SK-N-SH treated with all-trans-retinoic acid at 6 μM for 48 hours (cell line): ENCODE measurements around the gene REG3A.

Experiments used
- ATAC-seq: fragments of 200-7000 bp; cut with Tn5 transposase; 3 replicates; pipeline ENCODE4 v1.9.1; 2020; ENCODE audit warnings: mild to moderate bottlenecking, moderate library complexity
- ARNTL ChIP-seq: fragments of 450-650 bp; formaldehyde crosslinking; IDR thresholded peaks from 2 replicates; pipeline ENCODE4 v1.5.0; 2020; ENCODE audit warnings: low read depth, mild to moderate bottlenecking, moderate library complexity, borderline replicate concordance
- BACH2 ChIP-seq: fragments of 250-450 bp; sonication (Bioruptor Pico); IDR thresholded peaks from 2 replicates; pipeline ENCODE4 v1.9.0; 2021; ENCODE audit warnings: mild to moderate bottlenecking, borderline replicate concordance
- ESRRG ChIP-seq: fragments of 250-450 bp; sonication (Bioruptor Pico); IDR thresholded peaks from 2 replicates; pipeline ENCODE4 v1.6.1; 2021; ENCODE audit warnings: mild to moderate bottlenecking
- GLIS3 ChIP-seq: fragments of 250-450 bp; sonication (Bioruptor Pico); IDR thresholded peaks from 2 replicates; pipeline ENCODE4 v1.5.0; 2020; ENCODE audit warnings: mild to moderate bottlenecking, moderate library complexity
- ISL1 ChIP-seq: fragments of 250-450 bp; sonication (Bioruptor Pico); IDR thresholded peaks from 2 replicates; pipeline ENCODE4 v2.1.2; 2022; ENCODE audit warnings: mild to moderate bottlenecking, moderate library complexity
- OSR1 ChIP-seq: fragments of 250-450 bp; sonication (Bioruptor Pico); IDR thresholded peaks from 2 replicates; pipeline ENCODE4 v1.8.0; 2022; ENCODE audit warnings: moderate library complexity, mild to moderate bottlenecking, inconsistent platforms
- PPARA ChIP-seq: fragments of 250-450 bp; sonication (Bioruptor Pico); IDR thresholded peaks from 2 replicates; pipeline ENCODE4 v1.5.0; 2020; ENCODE audit warnings: mild to moderate bottlenecking, borderline replicate concordance
- RARB ChIP-seq: fragments of 250-450 bp; sonication (Bioruptor Pico); IDR thresholded peaks from 2 replicates; pipeline ENCODE4 v1.8.0; 2021; ENCODE audit warnings: mild to moderate bottlenecking, moderate library complexity
- SNAI2 ChIP-seq: fragments of 250-450 bp; sonication (Bioruptor Pico); IDR thresholded peaks from 2 replicates; pipeline ENCODE4 v1.5.0; 2020; ENCODE audit warnings: mild to moderate bottlenecking, moderate library complexity
- TCF4 ChIP-seq: fragments of 250-450 bp; sonication (Bioruptor Pico); IDR thresholded peaks from 2 replicates; pipeline ENCODE4 v1.8.0; 2021; ENCODE audit warnings: mild to moderate bottlenecking, moderate library complexity, borderline replicate concordance
- TOX ChIP-seq: fragments of 250-450 bp; sonication (Bioruptor Pico); IDR thresholded peaks from 2 replicates; pipeline ENCODE4 v1.8.0; 2021; ENCODE audit warnings: mild to moderate bottlenecking, moderate library complexity, borderline replicate concordance
- ZC3H10 ChIP-seq: fragments of 250-450 bp; sonication (Bioruptor Pico); IDR thresholded peaks from 2 replicates; pipeline ENCODE4 v1.5.1; 2021; ENCODE audit warnings: mild to moderate bottlenecking, moderate library complexity
- ZFP3 ChIP-seq: fragments of 250-450 bp; sonication (Bioruptor Pico); IDR thresholded peaks from 2 replicates; pipeline ENCODE4 v1.5.0; 2020; ENCODE audit warnings: mild to moderate bottlenecking, moderate library complexity
- ZNF565 ChIP-seq: fragments of 450-650 bp; formaldehyde crosslinking; conservative IDR thresholded peaks from 2 replicates; pipeline ENCODE4 v1.5.0; 2020; ENCODE audit warnings: low read depth, mild to moderate bottlenecking, moderate library complexity
- ZNF70 ChIP-seq: fragments of 450-650 bp; formaldehyde crosslinking; IDR thresholded peaks from 2 replicates; pipeline ENCODE4 v1.5.0; 2020; ENCODE audit warnings: mild to moderate bottlenecking, moderate library complexity
- ZNF8 ChIP-seq: fragments of 450-650 bp; formaldehyde crosslinking; IDR thresholded peaks from 2 replicates; pipeline ENCODE4 v1.5.0; 2020; ENCODE audit warnings: mild to moderate bottlenecking, moderate library complexity
- TF ChIP-seq, protein P1 (sequence below): fragments of 250-450 bp; sonication (Bioruptor Pico); IDR thresholded peaks from 2 replicates; pipeline ENCODE4 v1.5.1; 2021; ENCODE audit warnings: mild to moderate bottlenecking, moderate library complexity
- TF ChIP-seq, protein P2 (sequence below): fragments of 250-450 bp; sonication (Bioruptor Pico); IDR thresholded peaks from 2 replicates; pipeline ENCODE4 v1.5.0; 2020; ENCODE audit warnings: mild to moderate bottlenecking, moderate library complexity
- TF ChIP-seq, protein P3 (sequence below): fragments of 250-450 bp; sonication (Bioruptor Pico); IDR thresholded peaks from 2 replicates; pipeline ENCODE4 v1.8.0; 2020; ENCODE audit warnings: mild to moderate bottlenecking, moderate library complexity, borderline replicate concordance
- TF ChIP-seq, protein P4 (sequence below): fragments of 250-450 bp; sonication (Bioruptor Pico); IDR thresholded peaks from 2 replicates; pipeline ENCODE4 v1.8.0; 2021; ENCODE audit warnings: low read depth, mild to moderate bottlenecking, moderate library complexity, borderline replicate concordance
- TF ChIP-seq, protein P5 (sequence below): fragments of 250-450 bp; sonication (Bioruptor Pico); IDR thresholded peaks from 2 replicates; pipeline ENCODE4 v1.5.1; 2020; ENCODE audit warnings: low read depth, mild to moderate bottlenecking, moderate library complexity

REG3A gene

DNA sequence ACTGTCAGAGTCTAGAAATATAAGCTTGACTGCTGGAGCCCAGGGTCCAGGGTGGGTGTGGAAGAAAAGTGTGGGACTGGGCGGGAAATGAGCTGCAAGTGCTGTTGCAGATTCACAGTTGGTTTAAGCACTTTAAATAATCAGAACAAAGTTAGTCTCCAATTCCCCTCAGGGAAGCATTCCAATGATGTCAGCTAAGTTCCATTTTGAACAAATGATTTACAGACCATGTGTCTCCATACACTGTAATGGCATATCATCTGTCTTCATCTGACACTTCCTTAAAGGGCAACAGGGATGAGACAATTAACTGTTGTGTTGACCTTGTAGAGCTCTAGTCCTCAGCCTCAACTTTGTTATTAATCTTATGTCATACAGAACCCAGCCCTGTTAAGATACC lies 31.5 kb upstream of the REG3A start:
- TF ChIP-seq TOX (no peak), BACH2 (CRISPR knock-in tag) (no peak), PPARA (no peak), SNAI2 (CRISPR knock-in tag) (no peak), RARB (CRISPR knock-in tag) (no peak), ZNF8 (CRISPR knock-in tag) (no peak), ZNF70 (CRISPR knock-in tag) (no peak), ESRRG (CRISPR knock-in tag) (no peak), ZNF565 (CRISPR knock-in tag) (no peak), TCF4 (CRISPR knock-in tag) (no peak)
- TF ChIP-seq, protein P1, sequence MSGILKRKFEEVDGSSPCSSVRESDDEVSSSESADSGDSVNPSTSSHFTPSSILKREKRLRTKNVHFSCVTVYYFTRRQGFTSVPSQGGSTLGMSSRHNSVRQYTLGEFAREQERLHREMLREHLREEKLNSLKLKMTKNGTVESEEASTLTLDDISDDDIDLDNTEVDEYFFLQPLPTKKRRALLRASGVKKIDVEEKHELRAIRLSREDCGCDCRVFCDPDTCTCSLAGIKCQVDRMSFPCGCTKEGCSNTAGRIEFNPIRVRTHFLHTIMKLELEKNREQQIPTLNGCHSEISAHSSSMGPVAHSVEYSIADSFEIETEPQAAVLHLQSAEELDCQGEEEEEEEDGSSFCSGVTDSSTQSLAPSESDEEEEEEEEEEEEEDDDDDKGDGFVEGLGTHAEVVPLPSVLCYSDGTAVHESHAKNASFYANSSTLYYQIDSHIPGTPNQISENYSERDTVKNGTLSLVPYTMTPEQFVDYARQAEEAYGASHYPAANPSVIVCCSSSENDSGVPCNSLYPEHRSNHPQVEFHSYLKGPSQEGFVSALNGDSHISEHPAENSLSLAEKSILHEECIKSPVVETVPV (CRISPR knock-in tag), result no peak
- TF ChIP-seq, protein P2, sequence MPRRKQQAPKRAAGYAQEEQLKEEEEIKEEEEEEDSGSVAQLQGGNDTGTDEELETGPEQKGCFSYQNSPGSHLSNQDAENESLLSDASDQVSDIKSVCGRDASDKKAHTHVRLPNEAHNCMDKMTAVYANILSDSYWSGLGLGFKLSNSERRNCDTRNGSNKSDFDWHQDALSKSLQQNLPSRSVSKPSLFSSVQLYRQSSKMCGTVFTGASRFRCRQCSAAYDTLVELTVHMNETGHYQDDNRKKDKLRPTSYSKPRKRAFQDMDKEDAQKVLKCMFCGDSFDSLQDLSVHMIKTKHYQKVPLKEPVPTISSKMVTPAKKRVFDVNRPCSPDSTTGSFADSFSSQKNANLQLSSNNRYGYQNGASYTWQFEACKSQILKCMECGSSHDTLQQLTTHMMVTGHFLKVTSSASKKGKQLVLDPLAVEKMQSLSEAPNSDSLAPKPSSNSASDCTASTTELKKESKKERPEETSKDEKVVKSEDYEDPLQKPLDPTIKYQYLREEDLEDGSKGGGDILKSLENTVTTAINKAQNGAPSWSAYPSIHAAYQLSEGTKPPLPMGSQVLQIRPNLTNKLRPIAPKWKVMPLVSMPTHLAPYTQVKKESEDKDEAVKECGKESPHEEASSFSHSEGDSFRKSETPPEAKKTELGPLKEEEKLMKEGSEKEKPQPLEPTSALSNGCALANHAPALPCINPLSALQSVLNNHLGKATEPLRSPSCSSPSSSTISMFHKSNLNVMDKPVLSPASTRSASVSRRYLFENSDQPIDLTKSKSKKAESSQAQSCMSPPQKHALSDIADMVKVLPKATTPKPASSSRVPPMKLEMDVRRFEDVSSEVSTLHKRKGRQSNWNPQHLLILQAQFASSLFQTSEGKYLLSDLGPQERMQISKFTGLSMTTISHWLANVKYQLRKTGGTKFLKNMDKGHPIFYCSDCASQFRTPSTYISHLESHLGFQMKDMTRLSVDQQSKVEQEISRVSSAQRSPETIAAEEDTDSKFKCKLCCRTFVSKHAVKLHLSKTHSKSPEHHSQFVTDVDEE (CRISPR knock-in tag), result no peak
- ATAC-seq, result no peak

DNA sequence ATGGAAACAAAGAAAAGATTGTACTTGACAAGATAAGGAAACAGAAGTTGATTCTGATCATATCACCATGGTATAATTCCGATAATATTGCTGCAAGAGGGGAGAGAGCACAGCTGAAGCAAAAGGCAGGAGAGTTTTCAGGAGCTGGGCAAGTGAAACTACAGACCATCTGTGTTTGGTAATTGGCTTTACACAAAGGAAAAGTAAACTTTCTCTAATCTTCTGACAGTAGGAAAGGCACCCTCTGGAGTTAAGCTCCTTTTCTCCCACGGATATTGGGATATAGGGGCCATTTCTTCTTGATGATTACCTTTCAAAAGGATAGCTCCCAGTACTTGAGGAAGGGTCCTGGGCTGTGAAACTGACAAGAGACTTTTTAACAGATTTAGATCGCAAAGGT lies 29.9 kb upstream of the REG3A start:
- ATAC-seq, result no peak
- TF ChIP-seq ZNF8 (CRISPR knock-in tag) (no peak), PPARA (no peak), ESRRG (CRISPR knock-in tag) (no peak), ARNTL (CRISPR knock-in tag) (no peak), BACH2 (CRISPR knock-in tag) (no peak), OSR1 (CRISPR knock-in tag) (no peak), ZFP3 (CRISPR knock-in tag) (no peak), ZC3H10 (no peak), GLIS3 (CRISPR knock-in tag) (no peak), ISL1 (CRISPR knock-in tag) (no peak), ZNF565 (CRISPR knock-in tag) (no peak), ZNF70 (CRISPR knock-in tag) (no peak)
- TF ChIP-seq, protein P3, sequence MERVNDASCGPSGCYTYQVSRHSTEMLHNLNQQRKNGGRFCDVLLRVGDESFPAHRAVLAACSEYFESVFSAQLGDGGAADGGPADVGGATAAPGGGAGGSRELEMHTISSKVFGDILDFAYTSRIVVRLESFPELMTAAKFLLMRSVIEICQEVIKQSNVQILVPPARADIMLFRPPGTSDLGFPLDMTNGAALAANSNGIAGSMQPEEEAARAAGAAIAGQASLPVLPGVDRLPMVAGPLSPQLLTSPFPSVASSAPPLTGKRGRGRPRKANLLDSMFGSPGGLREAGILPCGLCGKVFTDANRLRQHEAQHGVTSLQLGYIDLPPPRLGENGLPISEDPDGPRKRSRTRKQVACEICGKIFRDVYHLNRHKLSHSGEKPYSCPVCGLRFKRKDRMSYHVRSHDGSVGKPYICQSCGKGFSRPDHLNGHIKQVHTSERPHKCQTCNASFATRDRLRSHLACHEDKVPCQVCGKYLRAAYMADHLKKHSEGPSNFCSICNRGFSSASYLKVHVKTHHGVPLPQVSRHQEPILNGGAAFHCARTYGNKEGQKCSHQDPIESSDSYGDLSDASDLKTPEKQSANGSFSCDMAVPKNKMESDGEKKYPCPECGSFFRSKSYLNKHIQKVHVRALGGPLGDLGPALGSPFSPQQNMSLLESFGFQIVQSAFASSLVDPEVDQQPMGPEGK (CRISPR knock-in tag), result no peak
- TF ChIP-seq, protein P2 (CRISPR knock-in tag), result no peak
- TF ChIP-seq, protein P4, sequence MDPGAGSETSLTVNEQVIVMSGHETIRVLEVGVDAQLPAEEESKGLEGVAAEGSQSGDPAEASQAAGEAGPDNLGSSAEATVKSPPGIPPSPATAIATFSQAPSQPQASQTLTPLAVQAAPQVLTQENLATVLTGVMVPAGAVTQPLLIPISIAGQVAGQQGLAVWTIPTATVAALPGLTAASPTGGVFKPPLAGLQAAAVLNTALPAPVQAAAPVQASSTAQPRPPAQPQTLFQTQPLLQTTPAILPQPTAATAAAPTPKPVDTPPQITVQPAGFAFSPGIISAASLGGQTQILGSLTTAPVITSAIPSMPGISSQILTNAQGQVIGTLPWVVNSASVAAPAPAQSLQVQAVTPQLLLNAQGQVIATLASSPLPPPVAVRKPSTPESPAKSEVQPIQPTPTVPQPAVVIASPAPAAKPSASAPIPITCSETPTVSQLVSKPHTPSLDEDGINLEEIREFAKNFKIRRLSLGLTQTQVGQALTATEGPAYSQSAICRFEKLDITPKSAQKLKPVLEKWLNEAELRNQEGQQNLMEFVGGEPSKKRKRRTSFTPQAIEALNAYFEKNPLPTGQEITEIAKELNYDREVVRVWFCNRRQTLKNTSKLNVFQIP, result no peak
- TF ChIP-seq, protein P5, sequence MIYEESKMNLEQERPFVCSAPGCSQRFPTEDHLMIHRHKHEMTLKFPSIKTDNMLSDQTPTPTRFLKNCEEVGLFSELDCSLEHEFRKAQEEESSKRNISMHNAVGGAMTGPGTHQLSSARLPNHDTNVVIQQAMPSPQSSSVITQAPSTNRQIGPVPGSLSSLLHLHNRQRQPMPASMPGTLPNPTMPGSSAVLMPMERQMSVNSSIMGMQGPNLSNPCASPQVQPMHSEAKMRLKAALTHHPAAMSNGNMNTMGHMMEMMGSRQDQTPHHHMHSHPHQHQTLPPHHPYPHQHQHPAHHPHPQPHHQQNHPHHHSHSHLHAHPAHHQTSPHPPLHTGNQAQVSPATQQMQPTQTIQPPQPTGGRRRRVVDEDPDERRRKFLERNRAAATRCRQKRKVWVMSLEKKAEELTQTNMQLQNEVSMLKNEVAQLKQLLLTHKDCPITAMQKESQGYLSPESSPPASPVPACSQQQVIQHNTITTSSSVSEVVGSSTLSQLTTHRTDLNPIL, result no peak
- TF ChIP-seq, all 23 proteins: peak for 0
